Measurements from ENCODE around the gene C16orf96.

- TF ChIP-seq CTCF (IDR thresholded peaks at IDR 0.05; ENCODE audit: insufficient read depth, low read length) (no peak), POLR2AphosphoS5 (IDR thresholded peaks at IDR 0.05; ENCODE audit: low read depth) (no peak), REST (IDR thresholded peaks at IDR 0.05; ENCODE audit: insufficient replicate concordance, low read depth) (no peak), GABPA (IDR thresholded peaks at IDR 0.05; ENCODE audit: low read depth) (no peak)
These were observed 78.6 kb downstream of the C16orf96 start for GRCh38 chr16:4634768-4635167.
